Mucosa of stomach (tissue), 1 donor: ENCODE results near the gene PAK5.

ENCODE experiments used
- H3K27me3 ChIP-seq: one replicate; pipeline ENCODE4 v1.7.0; 2013; ENCODE audit warnings: mild to moderate bottlenecking, low read length; ENCODE audit not compliant: control insufficient read depth, insufficient read depth
- H3K36me3 ChIP-seq: one replicate; pipeline ENCODE4 v1.7.0; 2013; ENCODE audit warnings: low read length; ENCODE audit not compliant: control insufficient read depth, insufficient read depth
- H3K4me1 ChIP-seq: one replicate; pipeline ENCODE4 v1.7.0; 2013; ENCODE audit warnings: mild to moderate bottlenecking, low read length; ENCODE audit not compliant: control insufficient read depth, insufficient read depth
- H3K4me3 ChIP-seq: one replicate; pipeline ENCODE4 v1.7.0; 2013; ENCODE audit warnings: low read length
- H3K9ac ChIP-seq: one replicate; pipeline ENCODE4 v1.7.0; 2013; ENCODE audit warnings: mild to moderate bottlenecking, low read length, moderate library complexity
- H3K9me3 ChIP-seq: one replicate; pipeline ENCODE4 v1.7.0; 2013; ENCODE audit warnings: mild to moderate bottlenecking, low read length, moderate library complexity; ENCODE audit not compliant: control insufficient read depth
- donor health status: Pancreatic carcinoma.

The PAK5 gene

GRCh38 chr20:9531581-9531980 is 307.3 kb downstream of the PAK5 start:
- no peak overlapping the region for H3K4me3 ChIP-seq
- H3K9ac ChIP-seq, result no peak overlapping the region
- no peaks in the 10 kb centered on the region for H3K9me3 ChIP-seq
- no peaks in the 10 kb centered on the region for H3K27me3 ChIP-seq
- H3K36me3 ChIP-seq, result no peaks in the 10 kb centered on the region
- no peaks in the 10 kb centered on the region for H3K4me1 ChIP-seq

DNA sequence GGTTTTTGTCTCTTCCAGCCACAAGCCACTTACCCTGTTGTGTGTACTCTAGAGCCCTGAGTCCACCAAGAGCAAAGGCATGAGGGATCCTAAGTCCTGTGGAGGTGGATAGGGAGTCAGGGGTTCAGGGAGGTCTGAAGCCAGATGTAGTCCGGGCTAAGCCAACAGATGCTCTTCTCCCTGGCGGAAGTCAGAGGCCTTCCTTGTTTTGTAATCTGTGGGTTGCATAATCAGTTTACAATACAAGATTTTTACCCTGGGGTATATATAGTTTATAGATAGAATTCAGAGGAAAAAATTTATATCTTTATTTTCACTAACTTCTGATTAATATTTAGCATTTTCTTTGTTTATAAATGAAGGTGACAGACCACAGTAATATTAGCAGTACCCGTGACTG is 315.2 kb downstream of the PAK5 start:
- Histone ChIP-seq H3K36me3 (no peaks in the 10 kb centered on the region), H3K9ac (no peak overlapping the region), H3K27me3 (no peaks in the 10 kb centered on the region), H3K4me3 (no peak overlapping the region), H3K4me1 (no peaks in the 10 kb centered on the region), H3K9me3 (no peaks in the 10 kb centered on the region)

- Histone ChIP-seq H3K9ac (no peak overlapping the region), H3K4me3 (no peak overlapping the region), H3K27me3 (peaks cover 20% of the 10 kb centered on the region), H3K9me3 (no peaks in the 10 kb centered on the region), H3K36me3 (no peaks in the 10 kb centered on the region), H3K4me1 (peaks cover 13% of the 10 kb centered on the region)
These were observed 318.8 kb downstream of the PAK5 start for GRCh38 chr20:9520086-9520485.

- Histone ChIP-seq H3K9ac (no peak overlapping the region), H3K36me3 (no peaks in the 10 kb centered on the region), H3K4me3 (no peak overlapping the region), H3K9me3 (no peaks in the 10 kb centered on the region), H3K27me3 (peaks cover 33% of the 10 kb centered on the region), H3K4me1 (peaks cover 23% of the 10 kb centered on the region)
These were observed 320.2 kb downstream of the PAK5 start for GRCh38 chr20:9518576-9519175.

DNA sequence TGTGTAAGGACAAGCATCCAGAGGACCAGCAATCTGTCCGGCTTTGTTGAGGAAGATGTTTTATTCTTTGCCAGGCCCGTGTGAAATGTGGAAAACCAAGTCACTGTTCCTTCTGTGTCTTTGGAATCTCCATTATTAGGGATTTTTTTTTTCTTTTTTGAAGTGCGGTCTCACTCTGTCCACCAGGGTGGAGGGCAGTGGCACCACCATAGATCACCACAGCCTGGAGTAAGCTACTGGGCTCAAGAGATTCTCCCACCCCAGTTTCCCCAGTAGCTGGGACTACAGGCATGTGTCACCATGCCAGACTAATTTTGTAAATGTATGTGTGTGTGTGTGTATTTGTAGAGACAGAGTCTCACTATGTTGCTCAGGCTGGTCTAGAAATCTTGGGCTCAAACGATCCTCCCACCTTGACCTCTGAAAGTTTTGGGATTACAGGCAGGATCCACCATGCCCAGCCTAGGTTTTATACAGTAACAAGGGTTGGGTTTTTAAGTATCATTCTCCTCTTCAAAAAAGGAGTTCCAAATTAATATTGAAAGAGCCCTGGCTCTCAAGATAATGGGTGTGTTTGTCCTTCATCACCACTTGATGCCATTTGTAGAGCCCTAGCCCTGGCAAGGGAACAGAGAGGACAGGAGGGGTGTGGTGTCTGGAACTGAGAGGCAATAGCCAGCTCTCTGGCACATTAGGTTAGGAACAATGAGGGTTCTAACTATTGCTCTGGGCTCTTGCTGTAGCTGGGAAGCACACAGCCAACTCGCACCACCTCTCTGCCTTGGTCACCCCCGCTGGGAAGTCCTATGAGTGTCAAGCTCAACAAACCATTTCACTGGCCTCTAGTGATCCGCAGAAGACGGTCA is 321.3 kb downstream of the PAK5 start:
- H3K36me3 ChIP-seq, result no peaks in the 10 kb centered on the region
- peaks cover 37% of the 10 kb centered on the region for H3K27me3 ChIP-seq

GRCh38 chr20:9516234-9516871 is 322.5 kb downstream of the PAK5 start:
- H3K9ac ChIP-seq, result no peak overlapping the region
- peaks cover 23% of the 10 kb centered on the region for H3K4me1 ChIP-seq
- peaks cover 43% of the 10 kb centered on the region for H3K27me3 ChIP-seq
- no peak overlapping the region for H3K4me3 ChIP-seq
- H3K9me3 ChIP-seq, result no peaks in the 10 kb centered on the region
- H3K36me3 ChIP-seq, result no peaks in the 10 kb centered on the region

More for the DNA sequence above, 321.3 kb downstream of the PAK5 start:
- Histone ChIP-seq H3K9ac (no peak overlapping the region), H3K4me1 (peaks cover 23% of the 10 kb centered on the region), H3K9me3 (no peaks in the 10 kb centered on the region), H3K4me3 (no peak overlapping the region)

DNA sequence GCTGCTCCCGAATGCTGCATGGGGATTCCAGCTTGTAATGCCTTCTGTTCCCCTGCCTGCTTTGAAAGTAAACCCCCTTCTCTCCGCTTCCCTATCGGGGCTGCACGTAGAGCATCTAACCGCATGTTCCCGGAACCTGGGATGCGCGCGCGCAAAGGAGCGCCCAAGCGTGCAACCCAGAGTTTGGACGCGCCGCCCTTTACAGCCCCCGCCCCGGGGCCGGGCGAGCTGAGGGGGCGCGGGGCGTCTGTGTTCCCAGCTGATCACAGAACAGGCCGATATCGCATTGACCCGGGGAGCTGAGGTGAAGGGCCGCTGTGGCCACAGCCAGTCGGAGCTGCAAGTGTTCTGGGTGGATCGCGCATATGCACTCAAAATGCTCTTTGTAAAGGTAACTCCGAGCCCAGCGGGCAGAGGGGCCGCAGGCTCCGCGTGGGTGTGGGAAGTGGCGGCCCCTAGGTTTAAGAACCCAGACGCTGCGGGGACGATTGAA is 323.1 kb downstream of the PAK5 start:
- Histone ChIP-seq H3K4me3 (no peak overlapping the region), H3K9me3 (no peaks in the 10 kb centered on the region), H3K4me1 (peaks cover 23% of the 10 kb centered on the region), H3K9ac (no peak overlapping the region), H3K27me3 (peaks cover 43% of the 10 kb centered on the region), H3K36me3 (no peaks in the 10 kb centered on the region)

- H3K27me3 ChIP-seq, result peaks cover 43% of the 10 kb centered on the region
- H3K4me3 ChIP-seq, result no peak overlapping the region
- peaks cover 23% of the 10 kb centered on the region for H3K4me1 ChIP-seq
These were observed 323.7 kb downstream of the PAK5 start for GRCh38 chr20:9515214-9515585.

GRCh38 chr20:9514461-9515213 is 324.2 kb downstream of the PAK5 start, which contains the start of gene LAMP5:
Gene LAMP5, plus strand, starts transcription at chr20:9514590. Its CDS starts 263 bp downstream, at chr20:9514853.
- H3K4me3 ChIP-seq, result no peak within 1 kb of the TSS
- peaks cover 43% of the 10 kb centered on the region for H3K27me3 ChIP-seq
- no peaks in the 10 kb centered on the region for H3K9me3 ChIP-seq
- no peaks in the 10 kb centered on the region for H3K36me3 ChIP-seq
- H3K9ac ChIP-seq, result no peak within 1 kb of the TSS
- peaks cover 23% of the 10 kb centered on the region for H3K4me1 ChIP-seq

More at GRCh38 chr20:9515214-9515585, 323.7 kb downstream of the PAK5 start:
- no peak overlapping the region for H3K9ac ChIP-seq
- no peaks in the 10 kb centered on the region for H3K36me3 ChIP-seq
- no peaks in the 10 kb centered on the region for H3K9me3 ChIP-seq

GRCh38 chr20:9514072-9514460 is 324.8 kb downstream of the PAK5 start:
- peaks cover 23% of the 10 kb centered on the region for H3K4me1 ChIP-seq
- no peak overlapping the region for H3K9ac ChIP-seq
- H3K36me3 ChIP-seq, result no peaks in the 10 kb centered on the region
- no peak overlapping the region for H3K4me3 ChIP-seq
- peaks cover 46% of the 10 kb centered on the region for H3K27me3 ChIP-seq
- no peaks in the 10 kb centered on the region for H3K9me3 ChIP-seq

- peaks cover 34% of the 10 kb centered on the region for H3K4me1 ChIP-seq
- no peak overlapping the region for H3K9ac ChIP-seq
- no peak overlapping the region for H3K4me3 ChIP-seq
- peaks cover 66% of the 10 kb centered on the region for H3K27me3 ChIP-seq
- no peaks in the 10 kb centered on the region for H3K36me3 ChIP-seq
- H3K9me3 ChIP-seq, result no peaks in the 10 kb centered on the region
These were observed 328.0 kb downstream of the PAK5 start for GRCh38 chr20:9510911-9511310.
